Measurements from ENCODE around the gene DIP2A. TPM values are rescaled to one million over a fixed set of nuclear protein-coding genes. Genes with fewer than 3 reads are reported as not detected.

DIP2A gene
- total and polyA plus RNA-seq, 2 of the 13 experiments (the other 11 are each of a cell fraction or from before 2014, with no cell fraction given) = 18.5 to 37.6 TPM

DNA sequence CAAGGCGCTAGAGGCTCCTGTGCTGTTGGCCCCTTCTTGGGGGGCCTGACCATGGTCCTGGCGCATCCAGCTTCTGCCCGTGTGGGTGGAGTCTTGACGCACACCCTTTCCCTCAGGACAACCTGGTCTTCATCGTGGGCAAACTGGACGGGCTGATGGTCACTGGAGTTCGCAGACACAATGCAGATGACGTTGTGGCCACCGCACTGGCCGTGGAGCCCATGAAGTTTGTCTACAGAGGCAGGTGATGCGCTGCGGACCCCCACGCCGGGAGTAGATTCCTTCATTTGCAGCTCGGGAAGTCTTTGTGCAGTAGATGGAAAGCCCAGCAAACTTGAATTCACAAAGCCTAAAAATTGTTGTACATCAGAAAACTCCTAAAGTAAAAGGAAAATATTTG, 88.1 kb downstream of the DIP2A start (continued):
- TF ChIP-seq MAFF (IDR thresholded peaks at IDR 0.05; ENCODE audit: low read depth, low read length) (no peak), RXRA (CRISPR knock-in tag; IDR thresholded peaks at IDR 0.05) (no peak)

DNA sequence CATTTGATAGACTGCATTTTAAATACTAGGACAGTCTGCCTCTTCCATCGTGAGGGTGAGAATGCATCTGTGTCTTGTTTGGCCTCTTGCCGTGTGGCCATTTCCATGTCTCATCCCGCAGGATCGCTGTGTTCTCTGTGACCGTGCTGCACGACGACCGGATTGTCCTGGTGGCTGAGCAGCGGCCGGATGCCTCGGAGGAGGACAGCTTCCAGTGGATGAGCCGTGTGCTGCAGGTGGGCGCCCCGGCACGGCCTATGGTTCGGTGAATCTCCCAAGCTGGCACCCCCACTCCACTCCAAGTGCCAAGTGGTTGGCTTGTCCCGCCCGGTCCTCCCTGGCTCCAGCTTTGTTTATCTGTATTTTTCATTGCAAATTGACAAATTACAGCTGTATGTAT, 91.0 kb downstream of the DIP2A start:
- H4K20me1 ChIP-seq (ENCODE audit: insufficient read depth, low read length) = no peaks in the 10 kb centered on the region
- TF ChIP-seq IRX3 (CRISPR knock-in tag; IDR thresholded peaks at IDR 0.05; ENCODE audit: borderline replicate concordance, low read depth) = no peak
- no peak for TF ChIP-seq PPARG (CRISPR knock-in tag; conservative IDR thresholded peaks at IDR 0.05)
- TF ChIP-seq MTF1 (CRISPR knock-in tag; IDR thresholded peaks at IDR 0.05) = no peak
- TF ChIP-seq, protein P1, sequence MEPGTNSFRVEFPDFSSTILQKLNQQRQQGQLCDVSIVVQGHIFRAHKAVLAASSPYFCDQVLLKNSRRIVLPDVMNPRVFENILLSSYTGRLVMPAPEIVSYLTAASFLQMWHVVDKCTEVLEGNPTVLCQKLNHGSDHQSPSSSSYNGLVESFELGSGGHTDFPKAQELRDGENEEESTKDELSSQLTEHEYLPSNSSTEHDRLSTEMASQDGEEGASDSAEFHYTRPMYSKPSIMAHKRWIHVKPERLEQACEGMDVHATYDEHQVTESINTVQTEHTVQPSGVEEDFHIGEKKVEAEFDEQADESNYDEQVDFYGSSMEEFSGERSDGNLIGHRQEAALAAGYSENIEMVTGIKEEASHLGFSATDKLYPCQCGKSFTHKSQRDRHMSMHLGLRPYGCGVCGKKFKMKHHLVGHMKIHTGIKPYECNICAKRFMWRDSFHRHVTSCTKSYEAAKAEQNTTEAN (CRISPR knock-in tag; conservative IDR thresholded peaks at IDR 0.05) = no peak
- TF ChIP-seq CREM (IDR thresholded peaks at IDR 0.05) = no peak
- TF ChIP-seq CREM (CRISPR knock-in tag; IDR thresholded peaks at IDR 0.05) = no peak
- no peak overlapping the region for H3K4me2 ChIP-seq (ENCODE audit: low read depth, low read length)
- 96% methylated on average over 13 of the region's 18 CpGs for WGBS (ENCODE audit: low lambda C conversion rate)
- no peaks in the 10 kb centered on the region for H3K27me3 ChIP-seq (ENCODE audit: control insufficient read depth in 1 of 2, insufficient read depth in 2 of 2, low read length in 2 of 2)
- no peak for DNase-seq (ENCODE audit: low spot score)
- no peak overlapping the region for H3K27ac ChIP-seq (ENCODE audit: extremely low read length, insufficient read depth, low read length)
- ATAC-seq = no peak
- ChIA-PET POLR2A (no interaction called here), CTCF (ENCODE audit: low intra/inter-chr PET ratio, low total read pairs) (no interaction called here)
- no peaks in the 10 kb centered on the region for H3K9me3 ChIP-seq (ENCODE audit: low read length)
- no peak overlapping the region for H3K9ac ChIP-seq (ENCODE audit: insufficient read depth, low read depth, low read length)
- no peaks in the 10 kb centered on the region for H3K79me2 ChIP-seq (ENCODE audit: insufficient read depth, low read length)
- H3K36me3 ChIP-seq (replicated peaks in 1 of 2; ENCODE audit: control insufficient read depth in 1 of 2, insufficient read depth in 2 of 2, low read length in 2 of 2) = peaks cover 13 to 42% of the 10 kb centered on the region in 2 experiments; a peak in 4 of 5 replicates
- in situ Hi-C loops (cut with HindIII; ENCODE audit: extremely low pct_ligation_motif_present, low pct_unique_long_range_greater_than_20kb) (no loop called here), intact Hi-C loops (cut with micrococcal nuclease; ENCODE audit: unreplicated experiment) (no loop called here)
- no TSS peak for BruUV-seq (replicated peaks)
- no peak overlapping the region for H2AFZ ChIP-seq (ENCODE audit: low read length)
- H3K4me1 ChIP-seq (ENCODE audit: insufficient read depth, low read length) = no peaks in the 10 kb centered on the region
- H3K4me3 ChIP-seq (replicated peaks in 1 of 3; ENCODE audit: insufficient read depth in 1 of 3, low read depth in 2 of 3, low read length in 3 of 3) = no peak overlapping the region
- FAIRE-seq = no peak

All from HepG2 (cell line).